ENCODE results near the gene LRG1. TPM values are rescaled to one million over a fixed set of nuclear protein-coding genes. Genes with fewer than 3 reads are reported as not detected.

The LRG1 gene
- total and polyA plus RNA-seq, 9 of the 15 experiments (the other 6 are each of a cell fraction or from before 2014, with no cell fraction given): 1.5 to 11.9 (median 8.7) TPM

DNA sequence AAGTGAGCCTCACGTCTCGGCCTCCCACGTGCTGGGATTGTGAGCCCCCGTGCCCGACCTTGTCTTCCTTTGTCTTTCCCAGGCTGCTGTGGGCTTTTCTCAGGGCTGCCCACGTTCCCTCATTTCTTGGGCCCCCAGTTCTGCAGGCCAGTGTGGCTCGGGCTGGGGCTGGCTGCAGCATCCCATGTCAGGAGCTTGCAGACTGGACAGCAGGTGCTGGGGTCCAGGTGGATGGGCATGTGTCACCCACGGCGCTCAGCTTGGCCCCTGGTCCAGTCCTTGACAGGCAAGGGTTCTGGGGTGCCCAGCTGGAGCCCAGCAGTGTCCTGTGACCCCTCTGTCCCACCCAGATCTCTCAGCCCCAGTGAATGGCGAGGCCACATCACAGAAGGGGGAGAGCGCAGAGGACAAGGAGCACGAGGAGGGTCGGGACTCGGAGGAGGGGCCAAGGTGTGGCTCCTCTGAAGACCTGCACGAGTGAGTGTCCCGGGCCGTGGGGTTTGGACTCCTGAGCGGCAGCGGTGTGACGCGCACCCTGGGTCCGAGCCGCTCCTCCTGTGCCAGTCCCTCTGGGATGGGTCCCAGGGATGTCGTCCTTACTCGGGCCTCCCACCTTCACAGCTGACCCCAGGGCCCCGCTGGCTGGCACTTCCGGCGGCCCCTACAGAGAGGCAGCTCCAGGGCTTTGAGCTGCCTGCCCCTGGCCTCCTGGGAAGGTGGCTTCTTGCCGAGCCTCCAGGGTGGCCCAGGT lies 38.8 kb downstream of the LRG1 start:
- no TSS peak for BruUV-seq (replicated peaks)
- Histone ChIP-seq H3K27me3 (ENCODE audit: control insufficient read depth in 2 of 2, insufficient read depth in 2 of 2, low read length in 2 of 2) (no peaks in the 10 kb centered on the region), H3K79me2 (ENCODE audit: control insufficient read depth, insufficient read depth, low read length) (no peaks in the 10 kb centered on the region), H3K27ac (ENCODE audit: extremely low read depth, low read depth, low read length) (no peak overlapping the region), H3K9me1 (ENCODE audit: control insufficient read depth, insufficient read depth, low read length) (no peaks in the 10 kb centered on the region), H3K9ac (ENCODE audit: insufficient read depth in 1 of 2, low read depth in 2 of 2, low read length in 2 of 2) (peak overlapping the region in 1 of 2 experiments; percentile 20; a peak in 1 of 4 replicates), H3K4me1 (replicated peaks in 1 of 2; ENCODE audit: control insufficient read depth in 2 of 2, insufficient read depth in 2 of 2, low read length in 2 of 2) (peaks cover 0 to 47% of the 10 kb centered on the region in 2 experiments; a peak in 2 of 5 replicates), H3K4me2 (ENCODE audit: insufficient read depth, low read length) (no peak overlapping the region), H2AFZ (ENCODE audit: low read depth, low read length) (no peak overlapping the region), H3K36me3 (ENCODE audit: control insufficient read depth, insufficient read depth, low read length) (peaks cover 42% of the 10 kb centered on the region; the same call in 1 of the 3 replicates), H3K9me3 (replicated peaks; ENCODE audit: control insufficient read depth, insufficient read depth, low read depth, low read length) (no peaks in the 10 kb centered on the region), H3K4me3 (no peak overlapping the region), H4K20me1 (replicated peaks; ENCODE audit: control insufficient read depth, insufficient read depth, low read length) (no peaks in the 10 kb centered on the region)
- intact Hi-C loops (cut with micrococcal nuclease): no loop called here
- ChIA-PET CTCF (ENCODE audit: low intra/inter-chr PET ratio) (no interaction called here), POLR2A (no interaction called here)
- FAIRE-seq (no peak), ATAC-seq (no peak), DNase-seq (ENCODE audit: extremely low read depth in 1 of 4, low spot score in 3 of 4) (no peak)
- in situ Hi-C loops (cut with MboI): no loop called here
- TF ChIP-seq POLR2G (IDR thresholded peaks at IDR 0.05; ENCODE audit: low read depth, low read length): peak; percentile 29; the same call in 1 of the 2 replicates
- no peak for TF ChIP-seq ERF (CRISPR knock-in tag; IDR thresholded peaks at IDR 0.05)
- WGBS (ENCODE audit: insufficient coverage, low coverage, missing lambda C conversion rate): 89% methylated on average over 19 of the region's 29 CpGs

DNA sequence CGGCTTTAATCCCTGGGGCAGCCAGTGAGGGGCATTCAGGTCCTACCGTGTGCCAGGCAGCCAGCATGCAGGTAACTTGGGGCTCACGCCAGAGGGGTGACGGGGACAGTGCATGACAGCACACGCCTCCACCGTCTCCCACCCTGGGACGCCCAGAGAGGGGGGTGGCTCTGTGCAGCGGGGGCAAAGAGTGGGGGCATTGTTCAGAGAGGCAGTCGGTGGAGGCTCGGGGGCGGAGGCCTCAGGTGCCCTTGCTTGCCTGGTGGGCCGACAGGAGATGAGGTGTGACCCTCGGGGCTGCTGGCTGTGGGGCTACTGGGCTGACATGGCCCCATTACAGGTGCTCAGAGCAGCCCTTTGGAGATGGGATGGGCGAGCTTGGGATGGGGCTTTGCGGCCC lies 40.0 kb downstream of the LRG1 start:
- ATAC-seq: no peak
- Histone ChIP-seq H3K9me1 (ENCODE audit: control insufficient read depth, insufficient read depth, low read length) (no peaks in the 10 kb centered on the region), H3K36me3 (ENCODE audit: control insufficient read depth, insufficient read depth, low read length) (peaks cover 45% of the 10 kb centered on the region; the same call in 1 of the 3 replicates), H4K20me1 (replicated peaks; ENCODE audit: control insufficient read depth, insufficient read depth, low read length) (no peaks in the 10 kb centered on the region), H3K9me3 (replicated peaks; ENCODE audit: control insufficient read depth, insufficient read depth, low read depth, low read length) (no peaks in the 10 kb centered on the region), H3K79me2 (ENCODE audit: control insufficient read depth, insufficient read depth, low read length) (no peaks in the 10 kb centered on the region), H3K27me3 (ENCODE audit: control insufficient read depth in 2 of 2, insufficient read depth in 2 of 2, low read length in 2 of 2) (no peaks in the 10 kb centered on the region), H3K4me1 (replicated peaks in 1 of 2; ENCODE audit: control insufficient read depth in 2 of 2, insufficient read depth in 2 of 2, low read length in 2 of 2) (peaks cover 0 to 37% of the 10 kb centered on the region in 2 experiments; a peak in 2 of 5 replicates), H2AFZ (ENCODE audit: low read depth, low read length) (no peak overlapping the region), H3K4me3 (no peak overlapping the region), H3K4me2 (ENCODE audit: insufficient read depth, low read length) (no peak overlapping the region), H3K9ac (ENCODE audit: insufficient read depth in 1 of 2, low read depth in 2 of 2, low read length in 2 of 2) (no peak overlapping the region), H3K27ac (ENCODE audit: extremely low read depth, low read depth, low read length) (no peak overlapping the region)
- no peak for FAIRE-seq
- TF ChIP-seq SREBF1 (IDR thresholded peaks at IDR 0.05; ENCODE audit: borderline replicate concordance, low read depth, low read length) (no peak), HNRNPUL1 (IDR thresholded peaks at IDR 0.05; ENCODE audit: low read length) (no peak), IFI16 (CRISPR knock-in tag; IDR thresholded peaks at IDR 0.05) (no peak), MAFK (IDR thresholded peaks at IDR 0.05; ENCODE audit: low read length) (no peak), EHMT2 (IDR thresholded peaks at IDR 0.05) (no peak)
- DNase-seq (ENCODE audit: extremely low read depth in 1 of 4, low spot score in 3 of 4): no peak
- BruUV-seq (replicated peaks): no TSS peak
- in situ Hi-C loops (cut with MboI) (no loop called here), intact Hi-C loops (cut with micrococcal nuclease) (no loop called here)
- CTCF ChIA-PET (ENCODE audit: low intra/inter-chr PET ratio): no interaction called here
- POLR2A ChIA-PET: interaction anchor here (0.7 kb wide), 1 partner anchor 97 kb away, joined by 3 read pairs; the partner anchor contains the start of gene CHAF1A
- WGBS (ENCODE audit: insufficient coverage, low coverage, missing lambda C conversion rate): 94% methylated on average over 11 of the region's 15 CpGs
